Tibial nerve (tissue), 4 donors: ENCODE results near the gene RPP40. TPM values are rescaled to one million over a fixed set of nuclear protein-coding genes. Genes with fewer than 3 reads are reported as not detected.

Experiments
- DNase-seq, 2 donors: peaks; one replicate each; pipeline ENCODE4 v3.0.0-alpha.2; 2019; ENCODE audit warnings: low spot score in 2 of 2
- H3K27ac ChIP-seq, 4 donors: fragments of 200-600 bp; sonication (generic) in 3 of 4; one replicate each; pipeline ENCODE4 v1.5.1; 2017 to 2019; ENCODE audit warnings: mild to moderate bottlenecking in 1 of 4
- H3K27me3 ChIP-seq, 2 donors: fragments of 200-600 bp; sonication (generic) in 1 of 2; one replicate each; pipeline versions ENCODE4 v1.5.1 to v1.6.0; 2017 to 2019
- H3K36me3 ChIP-seq, 3 donors: fragments of 200-600 bp; sonication (generic); one replicate each; pipeline ENCODE4 v1.5.1; 2018 to 2019
- H3K4me1 ChIP-seq, 4 donors: fragments of 200-600 bp; sonication (generic) in 3 of 4; one replicate each; pipeline ENCODE4 v1.5.1; 2017 to 2019
- H3K4me3 ChIP-seq, 4 donors: fragments of 200-600 bp; sonication (generic) in 3 of 4; one replicate each; pipeline ENCODE4 v1.5.1; 2017 to 2019; ENCODE audit warnings: mild to moderate bottlenecking in 1 of 4, moderate library complexity in 1 of 4
- H3K9me3 ChIP-seq, 4 donors: fragments of 200-600 bp; sonication (generic) in 3 of 4; one replicate each; pipeline ENCODE4 v1.5.1; 2017 to 2019
- EP300 ChIP-seq, 2 donors: sonication (generic); formaldehyde crosslinking; IDR thresholded peaks; one replicate each; pipeline ENCODE4 v1.6.1; 2017; ENCODE audit warnings: antibody characterized with exemption in 2 of 2, mild to moderate bottlenecking in 1 of 2
- POLR2A ChIP-seq, 2 donors: fragments of 450-650 bp; IDR thresholded peaks; one replicate each; pipeline ENCODE4 v1.6.1; 2017; ENCODE audit warnings: antibody characterized with exemption in 2 of 2, mild to moderate bottlenecking in 2 of 2, moderate library complexity in 2 of 2
- WGBS, 2 donors: methylation state at CpG; one replicate each; pipeline ENCODE4 v1.1.5; 2018; 5-methylcytosine and 5-hydroxymethylcytosine counted together
- total RNA-seq, 4 donors: library from RNA; depleted of rRNA; stranded (reverse); fragments of >200 nt; gene quantifications; one replicate each; pipeline ENCODE4 v1.1.0, GENCODE V29; 2016
- TF ChIP-seq, protein P1 (sequence below), 5 experiments: fragments of 200-600 bp in 3 of 5; fragments of 450-650 bp in 2 of 5; sonication (generic) in 3 of 5; IDR thresholded peaks; one replicate each; pipeline ENCODE4 v1.5.1; 2016 to 2019; ENCODE audit warnings: antibody characterized with exemption in 5 of 5, mild to moderate bottlenecking in 3 of 5, moderate library complexity in 2 of 5

The RPP40 gene
- total RNA-seq, 4 donors from 2014 or later = 6.3 to 16.7 (median 9.6) TPM

DNA sequence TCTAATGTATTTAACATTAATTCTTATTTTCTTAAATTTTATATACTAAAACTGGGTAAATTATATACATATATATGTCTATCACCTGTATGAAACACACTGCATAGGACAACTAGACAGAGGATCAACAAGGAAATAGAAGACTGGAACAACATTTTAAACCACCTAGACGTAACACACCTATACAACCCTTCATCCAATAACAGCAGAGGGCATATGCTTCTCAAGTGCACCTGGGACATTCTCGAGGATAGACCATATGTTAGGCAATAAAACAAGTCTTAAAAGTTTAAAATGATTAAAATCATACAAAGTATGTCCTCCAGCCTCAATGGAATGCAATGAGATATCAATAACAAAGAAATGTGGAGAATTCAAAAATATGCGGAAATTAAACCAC lies 45.2 kb downstream of the RPP40 start:
- no peak for DNase-seq
- Histone ChIP-seq H3K4me1 (no peaks in the 10 kb centered on the region), H3K27me3 (no peaks in the 10 kb centered on the region), H3K9me3 (peaks cover 0 to 5% (median 0%) of the 10 kb centered on the region in 4 donors), H3K36me3 (peaks cover 0 to 29% (median 4%) of the 10 kb centered on the region in 3 donors), H3K4me3 (no peak overlapping the region), H3K27ac (no peak overlapping the region)
- 83 to 87% methylated on average over 3 of the region's 3 CpGs for WGBS, 2 donors
- no peak for TF ChIP-seq POLR2A (IDR thresholded peaks at IDR 0.05)
- TF ChIP-seq, protein P1, sequence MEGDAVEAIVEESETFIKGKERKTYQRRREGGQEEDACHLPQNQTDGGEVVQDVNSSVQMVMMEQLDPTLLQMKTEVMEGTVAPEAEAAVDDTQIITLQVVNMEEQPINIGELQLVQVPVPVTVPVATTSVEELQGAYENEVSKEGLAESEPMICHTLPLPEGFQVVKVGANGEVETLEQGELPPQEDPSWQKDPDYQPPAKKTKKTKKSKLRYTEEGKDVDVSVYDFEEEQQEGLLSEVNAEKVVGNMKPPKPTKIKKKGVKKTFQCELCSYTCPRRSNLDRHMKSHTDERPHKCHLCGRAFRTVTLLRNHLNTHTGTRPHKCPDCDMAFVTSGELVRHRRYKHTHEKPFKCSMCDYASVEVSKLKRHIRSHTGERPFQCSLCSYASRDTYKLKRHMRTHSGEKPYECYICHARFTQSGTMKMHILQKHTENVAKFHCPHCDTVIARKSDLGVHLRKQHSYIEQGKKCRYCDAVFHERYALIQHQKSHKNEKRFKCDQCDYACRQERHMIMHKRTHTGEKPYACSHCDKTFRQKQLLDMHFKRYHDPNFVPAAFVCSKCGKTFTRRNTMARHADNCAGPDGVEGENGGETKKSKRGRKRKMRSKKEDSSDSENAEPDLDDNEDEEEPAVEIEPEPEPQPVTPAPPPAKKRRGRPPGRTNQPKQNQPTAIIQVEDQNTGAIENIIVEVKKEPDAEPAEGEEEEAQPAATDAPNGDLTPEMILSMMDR (IDR thresholded peaks at IDR 0.05) = no peak
- TF ChIP-seq EP300 (IDR thresholded peaks at IDR 0.05) = no peak

DNA sequence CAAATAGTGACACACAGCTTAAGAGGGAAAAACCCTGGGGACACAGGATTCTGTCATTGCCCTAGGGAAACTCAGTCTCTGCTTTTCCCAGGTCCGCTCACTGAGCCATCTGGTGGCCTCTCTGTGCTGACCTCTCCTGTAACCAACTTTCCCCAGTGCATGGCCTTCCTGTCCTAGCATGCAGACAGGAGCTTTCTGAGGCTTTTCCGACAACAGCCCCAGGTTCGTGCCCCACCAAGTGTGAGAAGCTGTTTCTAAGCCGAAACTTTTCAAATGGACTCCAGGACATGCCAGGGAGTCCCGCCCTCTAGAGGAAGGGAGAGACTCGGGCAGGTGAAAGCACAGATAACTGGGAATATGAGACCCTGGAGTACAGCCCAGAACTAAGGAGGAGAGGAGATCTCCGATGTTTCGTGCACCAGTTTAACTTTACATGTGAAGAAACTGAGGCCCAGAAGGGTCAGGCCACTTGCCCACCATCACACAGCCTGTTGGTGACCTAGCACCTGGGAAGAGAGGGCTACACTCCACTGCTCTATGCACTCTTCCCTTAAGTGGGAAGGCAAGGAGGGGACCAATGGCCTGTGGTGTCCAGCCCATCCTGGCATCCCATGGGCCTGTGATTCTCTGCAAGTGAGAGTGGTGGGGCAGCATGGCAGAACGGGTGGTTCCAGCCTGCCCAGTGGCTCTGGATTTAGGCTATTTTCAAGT lies 46.2 kb downstream of the RPP40 start:
- Histone ChIP-seq H3K27me3 (no peaks in the 10 kb centered on the region), H3K36me3 (peaks cover 0 to 39% (median 4%) of the 10 kb centered on the region in 3 donors), H3K4me1 (no peaks in the 10 kb centered on the region), H3K9me3 (peaks cover 0 to 5% (median 0%) of the 10 kb centered on the region in 4 donors), H3K4me3 (no peak overlapping the region), H3K27ac (no peak overlapping the region)
- DNase-seq = no peak
- TF ChIP-seq, protein P1 (IDR thresholded peaks at IDR 0.05) = no peak
- TF ChIP-seq EP300 (IDR thresholded peaks at IDR 0.05) = no peak
- no peak for TF ChIP-seq POLR2A (IDR thresholded peaks at IDR 0.05)
- WGBS, 2 donors = 56 to 69% methylated on average over 8 to 9 of the region's 9 CpGs

DNA sequence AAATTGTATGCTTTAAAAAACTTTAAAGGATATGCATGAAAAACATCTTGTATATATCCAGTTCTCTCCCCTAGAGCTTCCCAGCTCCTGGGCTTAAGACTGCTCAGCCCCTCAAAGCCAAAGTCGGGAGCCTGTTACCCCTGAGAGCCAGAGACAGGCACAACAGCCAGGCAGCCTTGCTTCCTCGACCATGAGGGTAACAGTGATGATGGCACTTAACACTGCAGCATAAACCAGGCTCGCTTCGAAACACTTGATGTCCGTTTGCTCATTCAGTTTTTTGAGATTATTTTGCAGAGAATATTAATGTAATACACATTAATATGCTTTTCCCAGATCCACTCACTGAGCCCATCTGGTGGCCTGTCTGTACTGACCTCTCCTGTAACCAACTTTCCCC lies 47.2 kb downstream of the RPP40 start:
- peaks cover 0 to 5% (median 0%) of the 10 kb centered on the region in 4 donors for H3K9me3 ChIP-seq
- H3K27ac ChIP-seq = no peak overlapping the region
- TF ChIP-seq EP300 (IDR thresholded peaks at IDR 0.05) (no peak), POLR2A (IDR thresholded peaks at IDR 0.05) (no peak)
- TF ChIP-seq, protein P1 (IDR thresholded peaks at IDR 0.05) = no peak
- no peaks in the 10 kb centered on the region for H3K4me1 ChIP-seq
- WGBS, 2 donors = 79 to 90% methylated on average over 5 of the region's 5 CpGs
- H3K27me3 ChIP-seq = no peaks in the 10 kb centered on the region
- H3K4me3 ChIP-seq = no peak overlapping the region
- no peak for DNase-seq
- H3K36me3 ChIP-seq = peaks cover 0 to 48% (median 4%) of the 10 kb centered on the region in 3 donors

- Histone ChIP-seq H3K4me3 (no peak overlapping the region), H3K27me3 (no peaks in the 10 kb centered on the region), H3K27ac (no peak overlapping the region), H3K36me3 (peaks cover 0 to 73% (median 4%) of the 10 kb centered on the region in 3 donors), H3K9me3 (no peaks in the 10 kb centered on the region), H3K4me1 (no peaks in the 10 kb centered on the region)
- DNase-seq = no peak
- WGBS, 2 donors = 95% methylated on average over 12 of the region's 12 CpGs
- TF ChIP-seq, protein P1 (IDR thresholded peaks at IDR 0.05) = no peak
- TF ChIP-seq POLR2A (IDR thresholded peaks at IDR 0.05) = no peak
- TF ChIP-seq EP300 (IDR thresholded peaks at IDR 0.05) = no peak
Measured at GRCh38 chr6:4953440-4953839, 50.4 kb downstream of the RPP40 start.

- H3K36me3 ChIP-seq = peaks cover 0 to 90% (median 4%) of the 10 kb centered on the region in 3 donors
- TF ChIP-seq EP300 (IDR thresholded peaks at IDR 0.05) (no peak), POLR2A (IDR thresholded peaks at IDR 0.05) (no peak)
- TF ChIP-seq, protein P1 (IDR thresholded peaks at IDR 0.05) = no peak
- H3K27me3 ChIP-seq = no peaks in the 10 kb centered on the region
- DNase-seq = no peak
- no peaks in the 10 kb centered on the region for H3K9me3 ChIP-seq
- no peak overlapping the region for H3K4me3 ChIP-seq
- WGBS, 2 donors = 85 to 90% methylated on average over 14 of the region's 14 CpGs
- H3K4me1 ChIP-seq = no peaks in the 10 kb centered on the region
- no peak overlapping the region for H3K27ac ChIP-seq
Measured at GRCh38 chr6:4950836-4951533, 52.9 kb downstream of the RPP40 start.
